Calu3 (cell line): Measurements from ENCODE around the gene SEC24C. TPM values are rescaled to one million over a fixed set of nuclear protein-coding genes. Genes with fewer than 3 reads are reported as not detected.

ENCODE experiments used
- BruUV-seq: library from RNA; stranded (reverse); fragments of 400-500 nt; replicated peaks from 2 replicates; lab custom pipeline; 2021; lab: Mats Ljungman, UMichigan
- CTCF ChIA-PET: fragments of 300-600 bp; sonication (Branson Sonifier 250); formaldehyde crosslinking; loops from one replicate; lab custom pipeline; 2022; ENCODE audit warnings: antibody characterized with exemption; lab: Charles Lee
- DNase-seq: peaks from one replicate; pipeline ENCODE4 v3.0.0; 2022
- H3K27ac Mint-ChIP-seq: one replicate; pipeline ENCODE4 v1.8.0; 2022; ENCODE audit warnings: mixed read lengths; ENCODE audit not compliant: unreplicated experiment
- H3K27me3 Mint-ChIP-seq: one replicate; pipeline ENCODE4 v1.8.0; 2022; ENCODE audit warnings: mixed read lengths; ENCODE audit not compliant: unreplicated experiment
- H3K36me3 Mint-ChIP-seq: one replicate; pipeline ENCODE4 v1.8.0; 2022; ENCODE audit warnings: mild to moderate bottlenecking, moderate library complexity, mixed read lengths; ENCODE audit not compliant: insufficient read depth, unreplicated experiment
- H3K4me1 Mint-ChIP-seq: one replicate; pipeline ENCODE4 v1.8.0; 2022; ENCODE audit warnings: mild to moderate bottlenecking, low read depth, mixed read lengths; ENCODE audit not compliant: unreplicated experiment
- H3K4me3 Mint-ChIP-seq: one replicate; pipeline ENCODE4 v1.8.0; 2022; ENCODE audit warnings: mild to moderate bottlenecking, low read depth, moderate library complexity, mixed read lengths; ENCODE audit not compliant: unreplicated experiment
- H3K9me3 Mint-ChIP-seq: one replicate; pipeline ENCODE4 v1.8.0; 2022; ENCODE audit warnings: low read depth, mixed read lengths; ENCODE audit not compliant: unreplicated experiment
- CTCF ChIP-seq: fragments of 200-600 bp; IDR thresholded peaks from one replicate; pipeline ENCODE4 v1.8.0; 2022; ENCODE audit warnings: antibody characterized with exemption; ENCODE audit not compliant: unreplicated experiment
- intact Hi-C: fragments of 100-400 bp; cut with micrococcal nuclease; formaldehyde crosslinking; loops from one replicate; pipeline ENCODE4 v1.10.0; 2022; ENCODE audit not compliant: unreplicated experiment
- total RNA-seq: library from RNA; stranded (reverse); gene quantifications from 2 replicates; pipeline ENCODE4 v1.2.3, GENCODE V29; 2022

Gene SEC24C
- total RNA-seq, 1 experiment from 2014 or later = 91.7 TPM

- Mint-ChIP-seq H3K36me3 (peaks cover 57% of the 10 kb centered on the region), H3K9me3 (no peaks in the 10 kb centered on the region), H3K4me3 (no peak overlapping the region), H3K27me3 (no peaks in the 10 kb centered on the region), H3K4me1 (peaks cover 19% of the 10 kb centered on the region), H3K27ac (no peak overlapping the region)
- intact Hi-C loops = no loop called here
- no TSS peak for BruUV-seq
- CTCF ChIA-PET = interaction anchor here (1.0 kb wide), 1 partner anchor 12 kb away, joined by 3 read pairs; a partner anchor contains a TSS
- DNase-seq = no peak
- no peak for TF ChIP-seq CTCF
Observed at GRCh38 chr10:73759512-73760115, 15.4 kb downstream of the SEC24C start.

- CTCF ChIA-PET = no interaction called here
- Mint-ChIP-seq H3K27me3 (no peaks in the 10 kb centered on the region), H3K4me1 (peaks cover 19% of the 10 kb centered on the region), H3K27ac (no peak overlapping the region), H3K9me3 (no peaks in the 10 kb centered on the region), H3K36me3 (peaks cover 59% of the 10 kb centered on the region), H3K4me3 (no peak overlapping the region)
- TF ChIP-seq CTCF = no peak
- no peak for DNase-seq
- BruUV-seq = no TSS peak
- intact Hi-C loops = no loop called here
Observed at GRCh38 chr10:73761781-73762180, 17.6 kb downstream of the SEC24C start.

GRCh38 chr10:73762915-73763314, 18.7 kb downstream of the SEC24C start:
- peaks cover 19% of the 10 kb centered on the region for H3K4me1 Mint-ChIP-seq
- no peak for TF ChIP-seq CTCF
- no peaks in the 10 kb centered on the region for H3K9me3 Mint-ChIP-seq
- no peak for DNase-seq
- no TSS peak for BruUV-seq
- H3K4me3 Mint-ChIP-seq = no peak overlapping the region
- peak overlapping the region; percentile 37 for H3K27ac Mint-ChIP-seq
- H3K36me3 Mint-ChIP-seq = peaks cover 52% of the 10 kb centered on the region
- CTCF ChIA-PET = interaction anchor here (0.6 to 1.2 kb wide), 2 partner anchors 9 to 124 kb away, joined by 3 read pairs; a partner anchor contains a TSS
- H3K27me3 Mint-ChIP-seq = no peaks in the 10 kb centered on the region
- intact Hi-C loops = no loop called here

GRCh38 chr10:73763343-73763742, 19.2 kb downstream of the SEC24C start:
- intact Hi-C loops = no loop called here
- no peak for DNase-seq
- no peak for TF ChIP-seq CTCF
- Mint-ChIP-seq H3K36me3 (peaks cover 55% of the 10 kb centered on the region), H3K9me3 (no peaks in the 10 kb centered on the region), H3K4me3 (no peak overlapping the region), H3K27me3 (no peaks in the 10 kb centered on the region), H3K27ac (peak overlapping the region; percentile 37), H3K4me1 (peaks cover 19% of the 10 kb centered on the region)
- CTCF ChIA-PET = interaction anchor here (0.6 to 1.2 kb wide), 2 partner anchors 9 to 124 kb away, joined by 3 read pairs; a partner anchor contains a TSS
- BruUV-seq = no TSS peak
